SK-N-SH treated with all-trans-retinoic acid at 6 μM for 48 hours (cell line): ENCODE results near the gene ROCK2.
A peak's percentile ranks its signal among the peaks of the same experiment; 100 is the strongest.

Source experiments
- ATAC-seq: fragments of 200-7000 bp; cut with Tn5 transposase; 3 replicates; pipeline ENCODE4 v1.9.1; 2020; ENCODE audit warnings: mild to moderate bottlenecking, moderate library complexity
- ARNTL ChIP-seq: fragments of 450-650 bp; formaldehyde crosslinking; IDR thresholded peaks from 2 replicates; pipeline ENCODE4 v1.5.0; 2020; ENCODE audit warnings: low read depth, mild to moderate bottlenecking, moderate library complexity, borderline replicate concordance
- BACH2 ChIP-seq: fragments of 250-450 bp; sonication (Bioruptor Pico); IDR thresholded peaks from 2 replicates; pipeline ENCODE4 v1.9.0; 2021; ENCODE audit warnings: mild to moderate bottlenecking, borderline replicate concordance
- CSDC2 ChIP-seq: fragments of 250-450 bp; sonication (Bioruptor Pico); IDR thresholded peaks from 2 replicates; pipeline ENCODE4 v1.5.0; 2020; ENCODE audit warnings: mild to moderate bottlenecking, moderate library complexity
- ESRRG ChIP-seq: fragments of 250-450 bp; sonication (Bioruptor Pico); IDR thresholded peaks from 2 replicates; pipeline ENCODE4 v1.6.1; 2021; ENCODE audit warnings: mild to moderate bottlenecking
- GLIS3 ChIP-seq: fragments of 250-450 bp; sonication (Bioruptor Pico); IDR thresholded peaks from 2 replicates; pipeline ENCODE4 v1.5.0; 2020; ENCODE audit warnings: mild to moderate bottlenecking, moderate library complexity
- ISL1 ChIP-seq: fragments of 250-450 bp; sonication (Bioruptor Pico); IDR thresholded peaks from 2 replicates; pipeline ENCODE4 v2.1.2; 2022; ENCODE audit warnings: mild to moderate bottlenecking, moderate library complexity
- OSR1 ChIP-seq: fragments of 250-450 bp; sonication (Bioruptor Pico); IDR thresholded peaks from 2 replicates; pipeline ENCODE4 v1.8.0; 2022; ENCODE audit warnings: moderate library complexity, mild to moderate bottlenecking, inconsistent platforms
- POU6F1 ChIP-seq: fragments of 250-450 bp; sonication (Bioruptor Pico); IDR thresholded peaks from 2 replicates; pipeline ENCODE4 v1.8.0; 2021; ENCODE audit warnings: low read depth, mild to moderate bottlenecking, moderate library complexity, borderline replicate concordance
- PPARA ChIP-seq: fragments of 250-450 bp; sonication (Bioruptor Pico); IDR thresholded peaks from 2 replicates; pipeline ENCODE4 v1.5.0; 2020; ENCODE audit warnings: mild to moderate bottlenecking, borderline replicate concordance
- RARB ChIP-seq: fragments of 250-450 bp; sonication (Bioruptor Pico); IDR thresholded peaks from 2 replicates; pipeline ENCODE4 v1.8.0; 2021; ENCODE audit warnings: mild to moderate bottlenecking, moderate library complexity
- SNAI2 ChIP-seq: fragments of 250-450 bp; sonication (Bioruptor Pico); IDR thresholded peaks from 2 replicates; pipeline ENCODE4 v1.5.0; 2020; ENCODE audit warnings: mild to moderate bottlenecking, moderate library complexity
- TCF4 ChIP-seq: fragments of 250-450 bp; sonication (Bioruptor Pico); IDR thresholded peaks from 2 replicates; pipeline ENCODE4 v1.8.0; 2021; ENCODE audit warnings: mild to moderate bottlenecking, moderate library complexity, borderline replicate concordance
- TOX ChIP-seq: fragments of 250-450 bp; sonication (Bioruptor Pico); IDR thresholded peaks from 2 replicates; pipeline ENCODE4 v1.8.0; 2021; ENCODE audit warnings: mild to moderate bottlenecking, moderate library complexity, borderline replicate concordance
- ZC3H10 ChIP-seq: fragments of 250-450 bp; sonication (Bioruptor Pico); IDR thresholded peaks from 2 replicates; pipeline ENCODE4 v1.5.1; 2021; ENCODE audit warnings: mild to moderate bottlenecking, moderate library complexity
- ZFP3 ChIP-seq: fragments of 250-450 bp; sonication (Bioruptor Pico); IDR thresholded peaks from 2 replicates; pipeline ENCODE4 v1.5.0; 2020; ENCODE audit warnings: mild to moderate bottlenecking, moderate library complexity
- ZFP30 ChIP-seq: fragments of 450-650 bp; formaldehyde crosslinking; IDR thresholded peaks from 2 replicates; pipeline ENCODE4 v1.5.0; 2022; ENCODE audit warnings: mild to moderate bottlenecking, moderate library complexity
- ZNF565 ChIP-seq: fragments of 450-650 bp; formaldehyde crosslinking; conservative IDR thresholded peaks from 2 replicates; pipeline ENCODE4 v1.5.0; 2020; ENCODE audit warnings: low read depth, mild to moderate bottlenecking, moderate library complexity
- ZNF70 ChIP-seq: fragments of 450-650 bp; formaldehyde crosslinking; IDR thresholded peaks from 2 replicates; pipeline ENCODE4 v1.5.0; 2020; ENCODE audit warnings: mild to moderate bottlenecking, moderate library complexity
- ZNF8 ChIP-seq: fragments of 450-650 bp; formaldehyde crosslinking; IDR thresholded peaks from 2 replicates; pipeline ENCODE4 v1.5.0; 2020; ENCODE audit warnings: mild to moderate bottlenecking, moderate library complexity
- TF ChIP-seq, protein P1 (sequence below): fragments of 250-450 bp; sonication (Bioruptor Pico); IDR thresholded peaks from 2 replicates; pipeline ENCODE4 v1.5.1; 2021; ENCODE audit warnings: mild to moderate bottlenecking, moderate library complexity
- TF ChIP-seq, protein P2 (sequence below): fragments of 250-450 bp; sonication (Bioruptor Pico); IDR thresholded peaks from 2 replicates; pipeline ENCODE4 v1.5.0; 2020; ENCODE audit warnings: mild to moderate bottlenecking, moderate library complexity
- TF ChIP-seq, protein P3 (sequence below): fragments of 250-450 bp; sonication (Bioruptor Pico); IDR thresholded peaks from 2 replicates; pipeline ENCODE4 v1.5.1; 2020; ENCODE audit warnings: low read depth, mild to moderate bottlenecking, moderate library complexity
- TF ChIP-seq, protein P4 (sequence below): fragments of 250-450 bp; sonication (Bioruptor Pico); IDR thresholded peaks from 2 replicates; pipeline ENCODE4 v1.8.0; 2020; ENCODE audit warnings: mild to moderate bottlenecking, moderate library complexity, borderline replicate concordance

ROCK2 gene

GRCh38 chr2:11179899-11180298 lies 164.5 kb downstream of the ROCK2 start:
- ATAC-seq: no peak
- TF ChIP-seq ARNTL (CRISPR knock-in tag): no peak

DNA sequence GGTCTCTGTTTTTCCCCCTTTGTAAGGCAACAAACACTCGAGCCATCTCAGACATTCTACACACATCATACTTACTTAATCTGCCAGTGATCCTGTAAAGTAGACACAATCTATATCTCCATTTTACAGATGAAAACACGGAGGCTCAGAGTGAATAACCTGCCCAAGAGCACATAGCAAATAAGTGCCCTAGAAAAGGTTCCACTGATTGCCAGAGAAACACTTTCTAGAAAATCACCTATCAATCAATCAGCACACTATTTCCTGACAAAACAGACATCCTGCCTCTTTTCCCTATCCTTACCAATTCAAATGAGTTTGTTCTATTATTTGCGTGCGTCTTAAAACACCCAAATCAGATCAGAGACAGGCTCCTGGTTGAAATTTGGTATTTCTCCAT lies 165.2 kb downstream of the ROCK2 start:
- no peak for ATAC-seq

GRCh38 chr2:11177871-11178690 lies 166.4 kb downstream of the ROCK2 start:
- peak; percentile 72 for ATAC-seq
- TF ChIP-seq ZFP3 (CRISPR knock-in tag): 0 out of 2 replicates have a peak, but pooled peaks have one; percentile 55
- 0 out of 2 replicates have a peak, but pooled peaks have one; percentile 33 for TF ChIP-seq SNAI2 (CRISPR knock-in tag)
- TF ChIP-seq ZNF70 (CRISPR knock-in tag): no peak
- TF ChIP-seq CSDC2: no peak
- TF ChIP-seq, all 23 proteins: peak for 2

More for the DNA sequence above, 165.2 kb downstream of the ROCK2 start:
- TF ChIP-seq, protein P1, sequence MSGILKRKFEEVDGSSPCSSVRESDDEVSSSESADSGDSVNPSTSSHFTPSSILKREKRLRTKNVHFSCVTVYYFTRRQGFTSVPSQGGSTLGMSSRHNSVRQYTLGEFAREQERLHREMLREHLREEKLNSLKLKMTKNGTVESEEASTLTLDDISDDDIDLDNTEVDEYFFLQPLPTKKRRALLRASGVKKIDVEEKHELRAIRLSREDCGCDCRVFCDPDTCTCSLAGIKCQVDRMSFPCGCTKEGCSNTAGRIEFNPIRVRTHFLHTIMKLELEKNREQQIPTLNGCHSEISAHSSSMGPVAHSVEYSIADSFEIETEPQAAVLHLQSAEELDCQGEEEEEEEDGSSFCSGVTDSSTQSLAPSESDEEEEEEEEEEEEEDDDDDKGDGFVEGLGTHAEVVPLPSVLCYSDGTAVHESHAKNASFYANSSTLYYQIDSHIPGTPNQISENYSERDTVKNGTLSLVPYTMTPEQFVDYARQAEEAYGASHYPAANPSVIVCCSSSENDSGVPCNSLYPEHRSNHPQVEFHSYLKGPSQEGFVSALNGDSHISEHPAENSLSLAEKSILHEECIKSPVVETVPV: no peak
- TF ChIP-seq ZNF565 (CRISPR knock-in tag) (no peak), PPARA (no peak)

DNA sequence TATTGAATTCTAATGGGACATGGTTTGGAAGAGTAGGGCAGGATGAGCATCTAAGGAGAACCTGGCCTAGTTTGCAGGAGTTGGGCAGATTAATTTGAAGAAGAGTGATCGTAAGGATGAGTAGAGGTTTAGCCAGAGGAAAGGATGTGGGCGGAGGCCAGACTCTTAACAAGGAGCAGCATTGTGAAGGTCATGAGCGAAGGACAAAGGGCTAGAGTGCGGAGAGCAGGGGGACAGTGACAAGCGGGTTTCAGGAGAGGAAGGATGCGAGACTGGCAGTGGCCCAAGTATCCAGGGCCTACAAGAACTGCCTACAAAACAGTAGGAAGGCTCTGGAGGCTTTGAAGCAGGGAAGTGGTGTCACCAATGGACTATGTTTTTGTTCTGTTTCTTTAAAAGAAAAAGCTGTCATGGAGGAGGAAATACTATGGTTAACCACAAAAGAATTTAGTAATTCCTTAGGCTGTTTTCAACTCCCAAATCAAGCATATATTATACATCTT lies 169.1 kb downstream of the ROCK2 start:
- ATAC-seq: peak; percentile 70

More for the DNA sequence above, 169.1 kb downstream of the ROCK2 start:
- TF ChIP-seq ZFP3 (CRISPR knock-in tag) (no peak), ISL1 (CRISPR knock-in tag) (no peak), TCF4 (no peak), OSR1 (CRISPR knock-in tag) (no peak), ZFP30 (CRISPR knock-in tag) (no peak), PPARA (no peak), ZNF8 (no peak), CSDC2 (no peak), RARB (no peak), ESRRG (no peak), ZNF565 (CRISPR knock-in tag) (no peak), BACH2 (no peak), GLIS3 (CRISPR knock-in tag) (no peak), ZC3H10 (CRISPR knock-in tag) (no peak), POU6F1 (CRISPR knock-in tag) (no peak), TOX (CRISPR knock-in tag) (no peak)
- TF ChIP-seq, protein P2, sequence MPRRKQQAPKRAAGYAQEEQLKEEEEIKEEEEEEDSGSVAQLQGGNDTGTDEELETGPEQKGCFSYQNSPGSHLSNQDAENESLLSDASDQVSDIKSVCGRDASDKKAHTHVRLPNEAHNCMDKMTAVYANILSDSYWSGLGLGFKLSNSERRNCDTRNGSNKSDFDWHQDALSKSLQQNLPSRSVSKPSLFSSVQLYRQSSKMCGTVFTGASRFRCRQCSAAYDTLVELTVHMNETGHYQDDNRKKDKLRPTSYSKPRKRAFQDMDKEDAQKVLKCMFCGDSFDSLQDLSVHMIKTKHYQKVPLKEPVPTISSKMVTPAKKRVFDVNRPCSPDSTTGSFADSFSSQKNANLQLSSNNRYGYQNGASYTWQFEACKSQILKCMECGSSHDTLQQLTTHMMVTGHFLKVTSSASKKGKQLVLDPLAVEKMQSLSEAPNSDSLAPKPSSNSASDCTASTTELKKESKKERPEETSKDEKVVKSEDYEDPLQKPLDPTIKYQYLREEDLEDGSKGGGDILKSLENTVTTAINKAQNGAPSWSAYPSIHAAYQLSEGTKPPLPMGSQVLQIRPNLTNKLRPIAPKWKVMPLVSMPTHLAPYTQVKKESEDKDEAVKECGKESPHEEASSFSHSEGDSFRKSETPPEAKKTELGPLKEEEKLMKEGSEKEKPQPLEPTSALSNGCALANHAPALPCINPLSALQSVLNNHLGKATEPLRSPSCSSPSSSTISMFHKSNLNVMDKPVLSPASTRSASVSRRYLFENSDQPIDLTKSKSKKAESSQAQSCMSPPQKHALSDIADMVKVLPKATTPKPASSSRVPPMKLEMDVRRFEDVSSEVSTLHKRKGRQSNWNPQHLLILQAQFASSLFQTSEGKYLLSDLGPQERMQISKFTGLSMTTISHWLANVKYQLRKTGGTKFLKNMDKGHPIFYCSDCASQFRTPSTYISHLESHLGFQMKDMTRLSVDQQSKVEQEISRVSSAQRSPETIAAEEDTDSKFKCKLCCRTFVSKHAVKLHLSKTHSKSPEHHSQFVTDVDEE (CRISPR knock-in tag): no peak
- TF ChIP-seq, protein P3, sequence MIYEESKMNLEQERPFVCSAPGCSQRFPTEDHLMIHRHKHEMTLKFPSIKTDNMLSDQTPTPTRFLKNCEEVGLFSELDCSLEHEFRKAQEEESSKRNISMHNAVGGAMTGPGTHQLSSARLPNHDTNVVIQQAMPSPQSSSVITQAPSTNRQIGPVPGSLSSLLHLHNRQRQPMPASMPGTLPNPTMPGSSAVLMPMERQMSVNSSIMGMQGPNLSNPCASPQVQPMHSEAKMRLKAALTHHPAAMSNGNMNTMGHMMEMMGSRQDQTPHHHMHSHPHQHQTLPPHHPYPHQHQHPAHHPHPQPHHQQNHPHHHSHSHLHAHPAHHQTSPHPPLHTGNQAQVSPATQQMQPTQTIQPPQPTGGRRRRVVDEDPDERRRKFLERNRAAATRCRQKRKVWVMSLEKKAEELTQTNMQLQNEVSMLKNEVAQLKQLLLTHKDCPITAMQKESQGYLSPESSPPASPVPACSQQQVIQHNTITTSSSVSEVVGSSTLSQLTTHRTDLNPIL (CRISPR knock-in tag): no peak
- TF ChIP-seq, protein P1: no peak
- TF ChIP-seq, protein P4, sequence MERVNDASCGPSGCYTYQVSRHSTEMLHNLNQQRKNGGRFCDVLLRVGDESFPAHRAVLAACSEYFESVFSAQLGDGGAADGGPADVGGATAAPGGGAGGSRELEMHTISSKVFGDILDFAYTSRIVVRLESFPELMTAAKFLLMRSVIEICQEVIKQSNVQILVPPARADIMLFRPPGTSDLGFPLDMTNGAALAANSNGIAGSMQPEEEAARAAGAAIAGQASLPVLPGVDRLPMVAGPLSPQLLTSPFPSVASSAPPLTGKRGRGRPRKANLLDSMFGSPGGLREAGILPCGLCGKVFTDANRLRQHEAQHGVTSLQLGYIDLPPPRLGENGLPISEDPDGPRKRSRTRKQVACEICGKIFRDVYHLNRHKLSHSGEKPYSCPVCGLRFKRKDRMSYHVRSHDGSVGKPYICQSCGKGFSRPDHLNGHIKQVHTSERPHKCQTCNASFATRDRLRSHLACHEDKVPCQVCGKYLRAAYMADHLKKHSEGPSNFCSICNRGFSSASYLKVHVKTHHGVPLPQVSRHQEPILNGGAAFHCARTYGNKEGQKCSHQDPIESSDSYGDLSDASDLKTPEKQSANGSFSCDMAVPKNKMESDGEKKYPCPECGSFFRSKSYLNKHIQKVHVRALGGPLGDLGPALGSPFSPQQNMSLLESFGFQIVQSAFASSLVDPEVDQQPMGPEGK (CRISPR knock-in tag): no peak
